C4-2B (cell line): Measurements from ENCODE around the gene ZC3H7B.
"Not testable (repeated sequence)": the region's sequence is repeated elsewhere in the genome, so short reads cannot be mapped to it uniquely, and the experiment has no call there.

ENCODE experiments used
- H3K27ac ChIP-seq: fragments of 450-650 bp; 2 replicates; pipeline ENCODE4 v1.5.1; 2017
- CTCF ChIP-seq: fragments of 450-650 bp; conservative IDR thresholded peaks from 2 replicates; pipeline ENCODE4 v1.5.1; 2017; ENCODE audit warnings: mild to moderate bottlenecking
- ZFX ChIP-seq: fragments of 450-650 bp; IDR thresholded peaks from 2 replicates; pipeline ENCODE4 v1.6.1; 2017

The ZC3H7B gene

GRCh38 chr22:41401781-41402648 lies 100.7 kb downstream of the ZC3H7B start:
- H3K27ac ChIP-seq = peak overlapping the region; percentile 6
- TF ChIP-seq CTCF (no peak), ZFX (no peak)

- H3K27ac ChIP-seq = not testable (repeated sequence)
Observed at GRCh38 chr22:41402851-41403250, 101.5 kb downstream of the ZC3H7B start.

- H3K27ac ChIP-seq = no peak overlapping the region
Observed at GRCh38 chr22:41403532-41404318, 102.4 kb downstream of the ZC3H7B start.

GRCh38 chr22:41405588-41405987 lies 104.3 kb downstream of the ZC3H7B start:
- no peak for TF ChIP-seq ZFX
- TF ChIP-seq CTCF = no peak
- no peak overlapping the region for H3K27ac ChIP-seq

More at GRCh38 chr22:41403532-41404318, 102.4 kb downstream of the ZC3H7B start:
- no peak for TF ChIP-seq ZFX
- TF ChIP-seq CTCF = peak; percentile 98

- TF ChIP-seq ZFX = no peak
- TF ChIP-seq CTCF = no peak
Observed at GRCh38 chr22:41406410-41406809, 105.1 kb downstream of the ZC3H7B start.

GRCh38 chr22:41407433-41407832 lies 106.1 kb downstream of the ZC3H7B start:
- TF ChIP-seq ZFX (no peak), CTCF (no peak)
- H3K27ac ChIP-seq = no peak overlapping the region

More at GRCh38 chr22:41406410-41406809, 105.1 kb downstream of the ZC3H7B start:
- H3K27ac ChIP-seq = no peak overlapping the region

- TF ChIP-seq CTCF (no peak), ZFX (no peak)
- H3K27ac ChIP-seq = no peak overlapping the region
Observed at GRCh38 chr22:41408665-41409064, 107.3 kb downstream of the ZC3H7B start.
